KOPT-K1 (cell line): ENCODE measurements around the gene PPFIA1.
"Not testable (repeated sequence)": the region's sequence is repeated elsewhere in the genome, so short reads cannot be mapped to it uniquely, and the experiment has no call there.

Source experiments
- H3K27ac ChIP-seq: fragments of 200-600 bp; sonication (generic); 2 replicates; pipeline ENCODE4 v1.5.1; 2016; ENCODE audit warnings: antibody characterized with exemption, mild to moderate bottlenecking, low read depth, low read length; ENCODE audit not compliant: poor library complexity, severe bottlenecking
- H3K36me3 ChIP-seq: fragments of 200-600 bp; sonication (generic); 2 replicates; pipeline ENCODE4 v1.5.1; 2017; ENCODE audit warnings: antibody characterized with exemption, mild to moderate bottlenecking, low read length, moderate library complexity; ENCODE audit not compliant: insufficient read depth
- H3K9me3 ChIP-seq: fragments of 200-600 bp; sonication (generic); 2 replicates; pipeline ENCODE4 v1.5.1; 2017; ENCODE audit warnings: antibody characterized with exemption, low read length, mild to moderate bottlenecking; ENCODE audit not compliant: insufficient read depth, poor library complexity, severe bottlenecking

Gene PPFIA1

DNA sequence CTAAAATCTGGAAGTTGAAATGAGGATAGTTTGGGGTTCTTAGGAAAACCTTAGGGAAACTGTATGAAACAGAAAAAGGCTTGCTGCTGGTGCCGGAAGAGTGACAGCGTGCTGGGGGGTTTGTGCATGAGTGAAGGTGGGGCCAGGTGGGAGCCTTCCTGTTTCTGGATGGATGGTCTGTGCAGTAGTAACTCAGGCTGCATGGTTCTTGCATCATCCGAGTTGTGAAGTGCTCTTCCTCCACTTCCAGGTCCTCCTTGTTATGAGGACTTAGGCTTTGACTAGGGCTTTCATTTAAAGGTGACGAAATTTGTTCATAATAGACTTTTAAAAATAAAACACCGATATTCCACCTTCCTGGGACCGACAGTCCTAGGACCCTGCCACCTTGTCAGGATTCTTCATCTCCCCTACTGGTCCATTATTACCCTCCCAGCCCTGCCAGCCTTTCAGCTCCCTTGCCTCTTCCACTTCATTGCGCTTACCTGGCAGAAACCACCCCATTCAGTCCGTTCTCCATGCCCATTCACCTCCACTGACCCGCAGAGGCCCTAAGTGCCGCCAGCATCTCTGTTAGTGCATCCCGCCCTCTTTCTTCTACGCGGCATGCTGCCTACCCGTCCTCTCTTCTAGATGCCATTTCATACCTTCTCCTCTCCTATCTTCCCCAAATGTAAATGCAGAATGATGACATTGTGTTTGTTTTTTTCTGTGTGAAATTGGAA, 47.3 kb downstream of the PPFIA1 start:
- H3K36me3 ChIP-seq = peaks cover 40% of the 10 kb centered on the region; the same call in 1 of the 2 replicates
- no peaks in the 10 kb centered on the region for H3K9me3 ChIP-seq
- no peak overlapping the region for H3K27ac ChIP-seq

DNA sequence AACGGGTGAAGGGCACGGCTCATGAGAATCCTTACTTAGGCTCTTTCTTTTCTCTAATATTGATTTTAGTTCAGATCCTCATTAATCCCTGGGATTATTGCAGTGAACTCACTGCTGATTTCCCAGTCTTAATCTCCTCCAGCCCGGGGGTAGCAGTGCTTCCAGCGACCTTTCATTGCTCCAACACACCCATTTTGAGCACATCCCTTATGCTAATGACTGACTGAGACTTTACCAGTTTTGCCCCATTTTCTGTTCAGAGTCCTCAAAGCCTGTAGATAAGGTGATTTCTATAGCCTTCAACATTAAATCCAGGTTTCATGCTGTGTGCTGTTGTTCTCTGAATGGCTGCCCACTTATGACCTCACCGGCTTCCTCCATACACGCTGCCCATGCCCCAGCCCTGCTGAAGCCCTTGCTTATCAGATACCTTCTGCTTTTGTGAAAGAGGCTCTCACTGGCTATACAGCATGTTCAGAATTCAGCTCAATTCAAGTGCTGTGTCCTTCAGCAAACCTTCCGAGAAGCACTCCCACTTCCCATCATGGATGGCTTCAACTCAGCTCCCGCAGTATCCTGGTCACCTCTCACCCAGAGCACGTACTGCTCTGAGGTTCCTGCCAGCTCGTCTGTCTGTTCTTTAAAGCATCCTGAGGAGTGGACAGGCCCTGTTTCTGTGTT, 49.0 kb downstream of the PPFIA1 start:
- peaks cover 51% of the 10 kb centered on the region for H3K36me3 ChIP-seq
- no peak overlapping the region for H3K27ac ChIP-seq

DNA sequence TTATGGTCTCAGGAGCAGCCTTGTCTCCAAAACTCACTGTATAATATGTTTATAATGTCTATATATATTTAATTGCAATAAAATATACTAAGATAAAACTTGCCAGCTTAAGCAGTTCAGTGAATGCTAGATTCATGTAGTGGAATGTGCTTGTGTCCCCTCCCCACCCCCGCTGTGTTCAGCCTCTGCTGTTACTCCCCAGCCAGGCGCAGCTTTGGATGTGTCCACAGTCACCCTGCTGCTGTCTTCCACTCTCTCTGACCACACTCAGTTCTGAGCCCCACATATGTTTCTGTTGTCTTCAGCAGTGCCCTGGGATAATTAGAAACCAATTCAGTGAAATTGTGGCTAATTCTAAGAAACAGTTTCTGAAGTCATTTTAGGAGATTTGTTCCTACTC, 52.2 kb downstream of the PPFIA1 start:
- Histone ChIP-seq H3K9me3 (no peaks in the 10 kb centered on the region), H3K27ac (no peak overlapping the region), H3K36me3 (peaks cover 80% of the 10 kb centered on the region)

More for the DNA sequence above, 49.0 kb downstream of the PPFIA1 start:
- no peaks in the 10 kb centered on the region for H3K9me3 ChIP-seq

DNA sequence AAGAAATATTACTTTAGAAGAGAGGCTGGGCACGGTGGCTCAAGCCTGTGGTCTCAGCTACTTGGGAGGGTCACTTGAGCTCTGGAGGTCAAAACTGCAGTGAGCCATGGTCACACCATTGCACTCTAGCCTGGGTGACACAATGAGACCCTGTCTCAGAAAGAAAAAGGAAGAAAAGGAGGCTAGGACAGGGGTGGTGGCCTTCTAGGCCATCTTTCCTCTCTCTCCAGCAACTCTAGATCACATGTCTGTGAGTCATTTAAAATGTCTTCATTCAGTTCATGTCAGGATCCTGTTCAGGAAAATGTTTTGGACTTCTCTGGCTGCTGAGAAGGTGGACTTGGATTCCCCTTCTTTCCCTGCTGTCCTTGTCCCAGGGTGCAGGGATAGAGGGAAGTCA, 53.3 kb downstream of the PPFIA1 start:
- Histone ChIP-seq H3K36me3 (peaks cover 84% of the 10 kb centered on the region), H3K27ac (no peak overlapping the region), H3K9me3 (no peaks in the 10 kb centered on the region)

DNA sequence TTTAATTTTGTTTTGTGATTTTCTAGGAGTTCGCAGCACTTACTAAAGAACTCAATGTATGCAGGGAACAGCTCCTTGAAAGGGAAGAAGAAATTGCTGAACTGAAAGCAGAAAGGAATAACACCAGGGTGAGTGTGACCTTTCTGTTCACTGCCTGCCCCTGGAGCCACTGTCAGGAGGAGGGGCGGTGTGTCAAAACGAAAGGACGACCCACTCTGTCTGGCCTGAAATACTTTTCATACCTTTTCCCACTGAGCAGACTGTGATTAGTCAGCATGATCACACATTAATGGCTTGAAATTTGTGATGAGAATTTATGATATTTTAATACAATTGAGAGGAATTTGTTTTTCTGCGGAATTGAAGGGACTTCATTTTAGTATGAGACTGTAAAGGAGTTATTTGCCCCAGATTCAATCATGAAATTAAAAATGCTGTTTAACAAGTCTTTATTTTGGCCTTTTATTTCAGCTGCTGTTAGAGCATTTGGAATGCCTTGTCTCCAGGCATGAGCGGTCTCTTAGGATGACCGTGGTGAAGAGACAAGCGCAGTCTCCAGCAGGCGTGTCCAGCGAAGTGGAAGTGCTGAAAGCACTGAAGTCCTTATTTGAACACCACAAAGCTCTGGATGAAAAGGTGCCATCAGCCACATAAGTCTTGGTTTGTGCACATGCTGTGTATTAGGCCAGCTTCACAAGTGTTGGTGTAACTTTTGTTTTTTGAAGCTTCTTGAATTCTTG, 54.1 kb downstream of the PPFIA1 start:
- Histone ChIP-seq H3K27ac (no peak overlapping the region), H3K9me3 (no peaks in the 10 kb centered on the region), H3K36me3 (peaks cover 82% of the 10 kb centered on the region)

DNA sequence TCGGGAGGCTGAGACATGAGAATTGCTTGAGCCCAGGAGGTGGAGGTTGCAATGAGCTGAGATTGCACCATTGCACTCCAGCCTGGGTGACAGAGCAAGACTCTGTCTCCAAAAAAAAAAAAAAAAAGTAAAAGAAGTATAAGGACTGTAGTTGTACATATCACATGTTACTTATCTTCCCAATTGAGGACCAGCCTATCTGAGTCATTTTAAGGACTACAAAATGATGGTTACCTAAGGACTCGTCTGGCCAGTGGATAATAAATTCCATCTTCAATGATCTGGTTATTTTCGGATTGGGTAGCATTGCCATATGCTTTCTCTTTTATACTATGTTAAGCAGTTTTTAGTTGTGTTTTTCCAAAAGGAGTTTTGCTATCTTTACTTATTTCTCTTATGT, 55.3 kb downstream of the PPFIA1 start:
- H3K9me3 ChIP-seq = no peaks in the 10 kb centered on the region
- H3K27ac ChIP-seq = no peak overlapping the region
- H3K36me3 ChIP-seq = peaks cover 82% of the 10 kb centered on the region

DNA sequence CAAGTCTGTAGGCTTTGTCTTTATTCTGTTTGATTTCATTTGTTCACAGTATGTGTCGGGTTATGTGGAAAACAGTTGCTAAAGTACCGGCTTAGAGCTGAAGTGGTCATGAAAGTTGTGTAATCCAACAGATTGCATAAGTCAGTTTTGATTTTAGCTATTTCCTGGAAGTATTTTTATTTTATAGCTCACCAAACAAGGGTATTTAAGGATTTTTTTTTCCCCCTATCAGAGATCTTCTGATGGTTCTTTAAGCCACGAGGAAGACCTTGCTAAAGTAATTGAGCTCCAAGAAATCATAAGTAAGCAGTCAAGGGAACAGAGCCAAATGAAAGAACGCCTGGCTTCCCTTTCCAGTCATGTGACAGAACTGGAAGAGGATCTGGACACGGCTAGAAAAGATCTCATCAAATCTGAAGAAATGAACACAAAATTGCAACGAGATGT, 55.9 kb downstream of the PPFIA1 start:
- H3K27ac ChIP-seq = no peak overlapping the region
- no peaks in the 10 kb centered on the region for H3K9me3 ChIP-seq
- H3K36me3 ChIP-seq = peaks cover 86% of the 10 kb centered on the region

DNA sequence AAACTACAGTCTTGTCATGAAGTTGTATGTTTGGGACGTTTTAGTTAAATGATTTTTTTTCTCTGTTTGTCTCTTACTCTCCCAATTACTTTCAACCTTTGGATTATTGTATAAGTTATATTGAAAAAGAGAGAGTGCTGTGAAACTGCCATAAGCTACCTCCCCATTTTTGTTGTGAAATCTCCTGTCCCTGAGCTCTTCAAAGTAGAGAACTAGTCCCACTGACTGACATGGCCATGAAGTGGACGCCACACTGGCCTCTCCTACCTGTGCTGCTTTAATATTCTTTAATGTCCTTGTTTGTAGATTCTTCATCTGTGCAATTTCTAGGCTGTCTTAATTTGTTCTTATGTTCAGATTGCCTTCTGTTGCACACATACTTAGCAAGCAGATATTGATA, 56.3 kb downstream of the PPFIA1 start:
- peaks cover 91% of the 10 kb centered on the region for H3K36me3 ChIP-seq
- no peaks in the 10 kb centered on the region for H3K9me3 ChIP-seq
- H3K27ac ChIP-seq = no peak overlapping the region

DNA sequence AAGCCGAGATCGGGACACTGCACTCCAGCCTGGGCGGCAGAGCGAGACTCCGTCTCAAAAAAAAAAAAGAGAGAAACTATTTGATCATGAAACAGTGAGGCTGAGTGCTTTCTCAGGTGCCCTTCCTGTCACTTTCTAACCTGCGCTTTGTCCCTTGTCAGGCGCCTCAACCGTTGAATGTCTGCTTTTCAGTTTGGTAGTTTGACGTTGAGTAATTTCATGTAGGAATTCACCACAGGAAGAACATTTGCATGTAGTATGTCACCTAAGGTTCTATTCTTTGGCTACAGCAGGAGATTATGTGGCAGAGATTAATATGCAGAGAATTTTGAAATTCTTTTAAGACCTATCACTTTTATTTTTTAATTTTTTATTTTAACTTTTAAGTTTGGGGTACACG, 57.2 kb downstream of the PPFIA1 start:
- no peak overlapping the region for H3K27ac ChIP-seq
- H3K36me3 ChIP-seq = peaks cover 93% of the 10 kb centered on the region
- no peaks in the 10 kb centered on the region for H3K9me3 ChIP-seq

DNA sequence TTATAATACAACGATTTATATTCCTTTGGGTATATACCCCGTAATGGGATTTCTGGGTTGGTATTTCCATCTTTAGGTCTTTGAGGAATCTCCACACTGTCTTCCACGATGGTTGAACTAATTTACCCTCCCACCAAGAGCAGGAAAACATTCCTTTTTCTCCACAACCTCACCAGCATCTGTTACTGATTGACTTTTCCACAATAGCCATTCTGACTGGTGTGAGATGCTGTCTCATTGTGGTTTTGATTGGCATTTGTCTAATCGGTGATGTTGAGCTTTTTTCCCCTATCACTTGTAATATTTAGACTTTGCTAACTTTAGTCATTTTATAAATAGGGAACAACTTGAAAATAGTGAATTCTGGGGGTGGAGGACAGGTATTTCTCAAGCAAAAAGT, 58.1 kb downstream of the PPFIA1 start:
- H3K27ac ChIP-seq = no peak overlapping the region
- no peaks in the 10 kb centered on the region for H3K9me3 ChIP-seq
- peaks cover 95% of the 10 kb centered on the region for H3K36me3 ChIP-seq

DNA sequence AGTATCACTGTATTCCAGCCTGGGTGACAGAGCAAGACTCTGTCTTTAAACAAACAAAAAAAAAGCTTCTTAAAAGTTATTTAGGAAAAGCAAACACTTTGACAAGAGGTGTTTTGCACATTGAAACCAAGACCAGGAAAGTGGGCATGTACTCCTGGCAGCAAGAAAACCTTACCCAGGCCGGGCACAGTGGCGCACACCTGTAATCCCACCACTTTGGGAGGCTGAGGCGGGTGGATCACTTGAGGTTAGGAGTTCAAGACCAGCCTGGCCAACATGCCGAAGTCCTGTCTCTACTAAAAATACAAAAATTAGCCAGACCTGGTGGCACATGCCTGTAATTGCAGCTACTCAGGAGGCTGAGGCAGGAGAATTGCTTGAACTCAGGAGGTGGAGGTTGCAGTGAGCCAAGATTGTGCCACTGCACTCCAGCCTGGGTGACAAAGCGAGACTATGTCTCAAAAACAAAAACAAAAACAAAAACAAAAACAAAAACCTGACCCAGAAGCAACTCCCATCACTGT, 60.9 kb downstream of the PPFIA1 start:
- H3K36me3 ChIP-seq = peaks cover 96% of the 10 kb centered on the region
- H3K27ac ChIP-seq, H3K9me3 ChIP-seq: not testable (repeated sequence)

DNA sequence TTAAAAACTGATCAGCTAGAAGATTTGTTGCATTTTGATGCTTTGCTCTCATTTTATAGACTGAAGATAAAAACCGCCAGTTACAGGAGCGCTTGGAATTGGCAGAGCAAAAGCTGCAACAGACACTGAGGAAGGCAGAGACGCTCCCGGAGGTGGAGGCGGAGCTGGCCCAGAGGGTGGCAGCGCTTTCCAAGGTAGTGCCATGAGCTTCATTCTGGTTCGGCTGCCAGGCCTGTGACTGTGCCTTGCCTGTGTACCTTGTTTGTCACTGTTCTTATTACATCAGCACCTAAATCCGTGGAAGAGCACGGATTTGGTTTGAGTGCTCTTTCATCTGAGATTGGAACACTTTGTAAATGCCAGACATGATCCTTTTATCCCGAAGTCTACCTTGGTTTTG, 61.4 kb downstream of the PPFIA1 start:
- H3K27ac ChIP-seq = no peak overlapping the region
- no peaks in the 10 kb centered on the region for H3K9me3 ChIP-seq
- H3K36me3 ChIP-seq = peaks cover 96% of the 10 kb centered on the region

DNA sequence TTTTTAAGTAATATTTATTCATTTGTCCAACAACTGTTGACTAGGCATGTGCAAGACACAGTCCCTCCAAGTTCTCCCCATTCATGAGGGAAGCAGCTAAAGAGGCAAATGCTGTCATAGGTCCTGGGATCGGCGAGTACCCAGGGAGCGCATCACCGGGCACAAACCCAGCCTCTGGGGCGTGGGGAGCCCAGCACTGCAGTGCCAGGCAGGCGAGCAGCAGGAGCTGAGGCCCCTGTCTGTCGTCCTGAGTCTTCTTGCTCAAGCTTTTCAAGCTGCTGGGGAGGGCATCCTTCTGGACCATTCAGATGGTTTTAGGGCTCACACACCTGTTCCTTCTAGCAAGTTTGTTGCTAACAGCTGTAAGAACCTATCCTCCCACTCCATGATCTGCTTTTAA, 62.1 kb downstream of the PPFIA1 start:
- Histone ChIP-seq H3K27ac (no peak overlapping the region), H3K9me3 (no peaks in the 10 kb centered on the region), H3K36me3 (peaks cover 95% of the 10 kb centered on the region)

DNA sequence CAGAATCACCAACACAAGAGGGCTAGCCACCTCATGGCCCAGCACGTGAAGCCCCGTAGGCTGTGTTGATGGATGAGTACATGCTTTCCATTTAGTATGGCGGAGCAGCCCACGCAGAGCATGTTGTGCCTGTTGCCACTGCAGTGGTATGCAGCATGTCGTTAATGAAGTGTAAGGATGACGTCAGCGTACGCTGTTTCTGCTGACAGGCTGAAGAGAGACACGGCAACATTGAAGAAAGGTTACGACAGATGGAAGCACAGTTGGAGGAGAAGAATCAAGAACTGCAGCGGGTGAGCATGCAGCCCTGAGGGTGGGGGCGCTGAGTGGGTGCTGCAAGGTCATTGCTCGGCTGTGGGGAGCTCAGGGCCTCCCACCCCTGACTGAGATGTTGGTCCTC, 62.8 kb downstream of the PPFIA1 start:
- no peaks in the 10 kb centered on the region for H3K9me3 ChIP-seq
- no peak overlapping the region for H3K27ac ChIP-seq
- H3K36me3 ChIP-seq = peaks cover 94% of the 10 kb centered on the region

DNA sequence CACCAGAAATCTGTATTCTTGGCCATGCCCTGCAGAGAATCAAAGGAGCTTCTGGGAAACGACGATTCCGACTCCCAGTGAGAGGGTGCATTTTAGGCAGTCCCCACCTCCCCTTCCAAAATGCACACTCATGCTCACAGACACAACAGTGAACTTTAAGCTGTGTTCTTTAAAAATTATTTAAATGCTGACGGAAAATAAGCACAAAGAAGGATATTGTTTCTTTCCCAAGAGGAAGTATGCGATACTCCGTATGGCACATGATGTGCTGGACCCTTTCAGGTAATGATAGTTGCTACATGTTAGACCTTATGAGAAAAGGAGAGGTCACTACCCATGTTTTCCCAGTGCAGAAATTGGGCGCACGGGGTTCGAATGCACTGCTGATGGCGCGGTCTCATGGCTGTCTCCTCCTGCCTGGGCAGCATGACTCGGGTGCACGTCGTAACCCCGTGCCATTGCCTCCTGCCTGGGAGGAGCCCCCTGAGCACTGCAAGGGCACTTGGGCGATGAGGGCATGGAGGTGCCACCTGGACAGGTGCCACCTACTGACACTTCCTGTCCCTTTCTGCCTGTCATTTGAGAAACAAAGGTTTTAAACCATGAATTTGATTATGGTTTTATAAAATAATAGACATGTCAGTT, 64.0 kb downstream of the PPFIA1 start:
- Histone ChIP-seq H3K27ac (no peak overlapping the region), H3K9me3 (no peaks in the 10 kb centered on the region), H3K36me3 (peaks cover 97% of the 10 kb centered on the region)
